GM12875 (cell line): ENCODE results near the gene DENND1A.
"Not testable (repeated sequence)": the region's sequence is repeated elsewhere in the genome, so short reads cannot be mapped to it uniquely, and the experiment has no call there.

Source experiments
- H3K4me3 ChIP-seq: one replicate; pipeline ENCODE4 v1.5.1; 2011; ENCODE audit warnings: low read depth, low read length, control low read depth
- TF ChIP-seq, protein P1 (sequence below): IDR thresholded peaks from 2 replicates; pipeline ENCODE4 v1.5.1; 2011; ENCODE audit warnings: low read depth, mild to moderate bottlenecking, control low read depth, inconsistent platforms, low read length, moderate library complexity, borderline replicate concordance; ENCODE audit not compliant: insufficient read depth

DENND1A gene

DNA sequence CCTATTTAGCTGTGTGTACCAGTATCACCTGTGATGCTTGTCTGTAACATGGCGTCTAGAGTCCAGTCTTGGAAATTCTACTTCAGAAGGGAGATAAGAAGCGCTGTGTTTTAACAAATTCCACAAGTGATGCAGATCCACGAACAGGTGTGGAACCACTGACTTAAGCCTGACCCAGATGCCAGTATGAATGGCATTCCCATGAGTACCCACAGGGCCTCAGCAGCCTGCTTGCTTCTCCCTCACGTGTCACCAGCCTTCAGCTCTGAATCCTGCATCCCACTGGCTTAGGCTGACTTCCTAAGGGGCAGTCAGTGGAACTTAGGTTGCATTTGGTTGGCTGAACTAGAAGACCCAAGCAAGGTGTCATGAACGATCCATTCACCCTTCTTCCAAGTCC is 8.5 kb upstream of the DENND1A start:
- no peak overlapping the region for H3K4me3 ChIP-seq
- TF ChIP-seq, protein P1, sequence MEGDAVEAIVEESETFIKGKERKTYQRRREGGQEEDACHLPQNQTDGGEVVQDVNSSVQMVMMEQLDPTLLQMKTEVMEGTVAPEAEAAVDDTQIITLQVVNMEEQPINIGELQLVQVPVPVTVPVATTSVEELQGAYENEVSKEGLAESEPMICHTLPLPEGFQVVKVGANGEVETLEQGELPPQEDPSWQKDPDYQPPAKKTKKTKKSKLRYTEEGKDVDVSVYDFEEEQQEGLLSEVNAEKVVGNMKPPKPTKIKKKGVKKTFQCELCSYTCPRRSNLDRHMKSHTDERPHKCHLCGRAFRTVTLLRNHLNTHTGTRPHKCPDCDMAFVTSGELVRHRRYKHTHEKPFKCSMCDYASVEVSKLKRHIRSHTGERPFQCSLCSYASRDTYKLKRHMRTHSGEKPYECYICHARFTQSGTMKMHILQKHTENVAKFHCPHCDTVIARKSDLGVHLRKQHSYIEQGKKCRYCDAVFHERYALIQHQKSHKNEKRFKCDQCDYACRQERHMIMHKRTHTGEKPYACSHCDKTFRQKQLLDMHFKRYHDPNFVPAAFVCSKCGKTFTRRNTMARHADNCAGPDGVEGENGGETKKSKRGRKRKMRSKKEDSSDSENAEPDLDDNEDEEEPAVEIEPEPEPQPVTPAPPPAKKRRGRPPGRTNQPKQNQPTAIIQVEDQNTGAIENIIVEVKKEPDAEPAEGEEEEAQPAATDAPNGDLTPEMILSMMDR: no peak

DNA sequence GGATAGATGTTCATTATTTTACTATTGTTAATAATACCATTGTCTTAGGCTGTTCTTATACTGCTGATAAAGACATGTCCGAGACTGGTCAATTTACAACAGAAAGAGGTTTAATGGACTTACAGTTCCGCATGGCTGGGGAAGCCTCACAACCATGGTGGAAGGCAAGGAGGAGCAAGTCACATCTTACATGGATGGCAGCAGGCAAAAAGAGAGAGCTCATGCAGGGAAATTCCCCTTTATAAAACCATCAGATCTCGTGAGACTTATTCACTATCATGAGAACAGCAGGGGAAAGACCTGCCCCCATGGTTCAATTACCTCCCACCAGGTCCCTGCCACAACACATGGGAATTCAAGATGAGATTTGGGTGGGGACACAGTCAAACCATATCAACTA is 6.6 kb upstream of the DENND1A start:
- not testable (repeated sequence) for H3K4me3 ChIP-seq

GRCh38 chr9:123933440-123934212 is 3.7 kb upstream of the DENND1A start:
- H3K4me3 ChIP-seq: no peak overlapping the region
- TF ChIP-seq, protein P1: no peak

- peak overlapping the region; percentile 60 for H3K4me3 ChIP-seq
- TF ChIP-seq, protein P1: no peak
These were observed 603 bp downstream of the DENND1A start for GRCh38 chr9:123929177-123929869.

DNA sequence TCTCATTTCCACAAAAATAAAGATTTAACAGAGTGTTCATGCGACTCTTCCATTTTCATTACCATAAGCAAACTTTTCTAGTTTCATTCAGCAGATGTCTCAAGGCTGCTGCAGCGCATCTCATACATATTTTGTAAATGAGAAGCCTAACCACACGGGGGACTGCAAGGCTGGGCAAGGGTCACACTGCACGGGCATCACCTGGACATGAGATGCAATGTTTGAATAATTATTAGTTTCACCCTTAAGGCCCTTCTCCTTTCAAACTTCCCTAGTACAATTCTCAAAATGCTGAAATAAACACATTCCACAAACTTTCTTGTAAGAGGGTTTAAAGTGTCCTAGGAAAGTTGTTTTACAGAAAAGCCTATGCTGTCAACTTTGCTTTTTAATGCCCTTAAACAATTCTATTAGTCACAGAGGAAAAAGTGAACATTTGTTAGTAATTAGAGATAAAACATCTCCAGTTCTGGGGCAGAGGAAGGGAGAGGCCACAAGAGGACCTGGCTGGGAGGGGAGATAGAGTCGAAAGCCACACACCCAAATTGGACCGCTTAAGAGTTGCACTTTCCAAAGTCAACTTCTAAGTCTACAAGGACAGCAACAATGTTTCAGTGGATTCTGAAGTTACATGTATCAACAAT is 1.3 kb downstream of the DENND1A start:
- H3K4me3 ChIP-seq: peak overlapping the region; percentile 60
- TF ChIP-seq, protein P1: 0 out of 2 replicates have a peak, but pooled peaks have one; percentile 9

DNA sequence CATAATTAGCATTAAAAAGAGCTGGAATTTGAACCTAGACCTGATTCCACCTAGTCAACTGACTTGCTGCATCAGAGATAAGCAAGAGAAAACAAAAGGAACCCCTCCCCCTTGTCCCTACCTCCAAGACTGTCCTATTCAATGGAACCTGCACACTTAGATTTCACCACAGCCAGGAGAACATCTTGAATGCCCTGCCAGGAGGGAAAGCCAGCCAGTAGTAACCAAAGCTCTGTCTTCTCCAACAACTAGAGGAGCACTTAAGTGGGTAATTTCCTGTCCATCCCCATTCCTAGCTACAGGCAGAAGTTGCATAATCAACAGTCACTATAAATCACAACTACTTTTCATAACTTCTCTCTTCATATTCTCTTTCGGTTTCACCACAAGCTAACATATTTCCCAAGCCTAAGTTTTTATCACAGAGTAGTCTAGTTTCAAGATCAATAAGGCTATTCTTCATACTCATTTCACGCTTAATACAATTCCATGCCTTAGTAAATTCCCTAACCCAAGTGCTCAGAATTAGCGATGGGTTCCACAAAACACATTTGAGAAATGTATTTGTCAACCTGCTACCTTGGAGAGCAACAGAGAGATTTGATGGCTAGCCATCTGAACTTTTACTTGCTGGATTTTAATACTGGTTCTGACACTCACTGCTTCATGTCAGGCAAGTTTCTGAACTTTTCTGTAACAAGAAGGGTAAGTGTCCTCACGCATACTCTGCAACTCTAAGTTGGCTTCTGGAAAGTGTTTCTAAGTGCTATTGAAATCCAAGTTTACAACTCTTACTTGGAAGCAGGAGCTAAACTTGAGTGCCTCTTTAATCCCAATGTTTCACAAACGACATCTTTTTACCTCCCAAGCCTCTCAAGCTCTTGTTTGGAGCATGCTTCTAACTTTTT is 2.0 kb downstream of the DENND1A start:
- H3K4me3 ChIP-seq: no peak overlapping the region
- TF ChIP-seq, protein P1: no peak

DNA sequence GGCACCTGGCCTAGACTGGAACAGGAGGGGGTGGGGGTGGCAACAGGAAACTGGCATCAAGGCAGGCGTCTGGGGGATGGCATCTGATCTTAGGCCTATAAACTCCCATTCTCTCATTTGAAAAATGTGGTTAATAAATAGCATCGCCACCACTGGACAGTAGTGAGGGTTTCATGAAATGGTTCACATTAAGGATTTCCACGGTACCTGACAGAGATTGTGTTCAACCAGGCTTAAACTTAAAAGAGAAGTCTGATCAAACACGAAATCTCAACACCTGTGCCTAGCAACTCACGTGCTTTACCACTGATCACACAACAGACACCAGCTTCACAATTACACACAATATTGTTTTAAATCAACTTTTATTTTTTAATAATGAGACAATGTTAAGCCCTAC is 3.0 kb downstream of the DENND1A start:
- TF ChIP-seq, protein P1: no peak
- no peak overlapping the region for H3K4me3 ChIP-seq
